Keratinocyte (primary cell): ENCODE measurements around the gene NAA16. TPM values are rescaled to one million over a fixed set of nuclear protein-coding genes. Genes with fewer than 3 reads are reported as not detected.

Experiments used
- DNase-seq: peaks from one replicate; pipeline ENCODE4 v3.0.0-alpha.2; 2011; ENCODE audit warnings: low read depth, missing footprints, low spot score
- FAIRE-seq: peaks from 2 replicates; lab custom pipeline; 2011; peaks lifted over from hg19 to GRCh38; lab: Jason Lieb, UNC
- H2AFZ ChIP-seq: 2 replicates; pipeline ENCODE4 v1.6.0; 2012; ENCODE audit warnings: low read length, control low read depth, inconsistent platforms; ENCODE audit not compliant: control insufficient read depth
- H3K27ac ChIP-seq: 2 replicates; pipeline ENCODE4 v1.5.1; 2011; ENCODE audit warnings: low read length; ENCODE audit not compliant: control insufficient read depth, insufficient read depth
- H3K27me3 ChIP-seq: 3 replicates; pipeline ENCODE4 v1.6.0; 2011; ENCODE audit warnings: low read length; ENCODE audit not compliant: control insufficient read depth, insufficient read depth; ENCODE audit errors: extremely low read depth
- H3K36me3 ChIP-seq, 2 experiments: 2 replicates in 1 of 2; 3 replicates in 1 of 2; pipeline ENCODE4 v1.5.1; 2011; ENCODE audit warnings: low read length in 2 of 2, mild to moderate bottlenecking in 1 of 2; ENCODE audit not compliant: control insufficient read depth in 2 of 2, insufficient read depth in 2 of 2; ENCODE audit errors: extremely low read depth in 1 of 2
- H3K4me1 ChIP-seq: 3 replicates; pipeline ENCODE4 v1.5.1; 2011; ENCODE audit warnings: low read length; ENCODE audit not compliant: control insufficient read depth, insufficient read depth; ENCODE audit errors: extremely low read depth
- H3K4me2 ChIP-seq: 3 replicates; pipeline ENCODE4 v1.6.0; 2011; ENCODE audit warnings: low read depth, low read length; ENCODE audit not compliant: control insufficient read depth, insufficient read depth; ENCODE audit errors: extremely low read depth
- H3K4me3 ChIP-seq, 3 experiments: fragments of 200-600 bp in 1 of 3; sonication (generic) in 1 of 3; 2 replicates in 2 of 3; 3 replicates in 1 of 3; pipeline ENCODE4 v1.5.1; 2011 to 2016; ENCODE audit warnings: low read length in 3 of 3, mild to moderate bottlenecking in 3 of 3, control low read depth in 2 of 3, inconsistent platforms in 1 of 3, low read depth in 1 of 3, mixed read lengths in 1 of 3, mixed run types in 1 of 3, moderate library complexity in 1 of 3; ENCODE audit not compliant: control insufficient read depth in 2 of 3, insufficient read depth in 2 of 3; ENCODE audit errors: extremely low read depth in 1 of 3
- H3K79me2 ChIP-seq: 2 replicates; pipeline ENCODE4 v1.6.0; 2012; ENCODE audit warnings: low read length; ENCODE audit not compliant: control insufficient read depth, insufficient read depth
- H3K9ac ChIP-seq: 3 replicates; pipeline ENCODE4 v1.6.0; 2011; ENCODE audit warnings: low read length; ENCODE audit not compliant: control insufficient read depth, insufficient read depth; ENCODE audit errors: extremely low read depth
- H3K9me1 ChIP-seq: 3 replicates; pipeline ENCODE4 v1.6.0; 2011; ENCODE audit warnings: low read length; ENCODE audit not compliant: control insufficient read depth, insufficient read depth; ENCODE audit errors: extremely low read depth
- H3K9me3 ChIP-seq: 2 replicates; pipeline ENCODE4 v1.5.1; 2012; ENCODE audit warnings: low read depth, low read length; ENCODE audit not compliant: control insufficient read depth
- H4K20me1 ChIP-seq: 3 replicates; pipeline ENCODE4 v1.6.0; 2011; ENCODE audit warnings: low read length; ENCODE audit not compliant: control insufficient read depth, insufficient read depth; ENCODE audit errors: extremely low read depth
- EZH2 ChIP-seq: IDR thresholded peaks from one replicate; pipeline ENCODE4 v1.6.1; 2012; ENCODE audit warnings: inconsistent platforms, mild to moderate bottlenecking, low read length, moderate library complexity
- dilution Hi-C: fragments of 300-500 bp; cut with MboI; formaldehyde crosslinking; loops from one replicate; pipeline ENCODE4 v1.7.0; 2020; ENCODE audit warnings: low sequenced_read_pairs; ENCODE audit not compliant: extremely low pct_ligation_motif_present
- polyA plus RNA-seq, 5 experiments: library from polyadenylated mRNA; depleted of rRNA in 3 of 5; stranded (reverse) in 3 of 5; stranded (forward) in 1 of 5; unstranded in 1 of 5; fragments of >200 nt; gene quantifications; 1 replicate in 1 of 5; 2 replicates in 3 of 5; 3 replicates in 1 of 5; pipeline versions ENCODE4 v1.2.1 to v1.2.3, GENCODE V29; 2011 to 2012; ENCODE audit warnings: missing spikeins in 2 of 5, low read depth in 1 of 5, low replicate concordance in 1 of 5
- TF ChIP-seq, protein P1 (sequence below), 3 experiments: IDR thresholded peaks in 1 of 3; conservative IDR thresholded peaks in 1 of 3; optimal IDR thresholded peaks in 1 of 3; 2 replicates in 2 of 3; 3 replicates in 1 of 3; pipeline versions ENCODE3 to v1.5.1; 2011; ENCODE audit warnings: low read length in 3 of 3, mild to moderate bottlenecking in 3 of 3, moderate library complexity in 2 of 3, control low read depth in 1 of 3, inconsistent platforms in 1 of 3; ENCODE audit not compliant: insufficient read depth in 2 of 3; ENCODE audit errors: extremely low read depth in 1 of 3

NAA16 gene
- polyA plus RNA-seq, 1 donor (not counting 4 experiments of a cell fraction or from before 2014, with no cell fraction given): 12.0 TPM

DNA sequence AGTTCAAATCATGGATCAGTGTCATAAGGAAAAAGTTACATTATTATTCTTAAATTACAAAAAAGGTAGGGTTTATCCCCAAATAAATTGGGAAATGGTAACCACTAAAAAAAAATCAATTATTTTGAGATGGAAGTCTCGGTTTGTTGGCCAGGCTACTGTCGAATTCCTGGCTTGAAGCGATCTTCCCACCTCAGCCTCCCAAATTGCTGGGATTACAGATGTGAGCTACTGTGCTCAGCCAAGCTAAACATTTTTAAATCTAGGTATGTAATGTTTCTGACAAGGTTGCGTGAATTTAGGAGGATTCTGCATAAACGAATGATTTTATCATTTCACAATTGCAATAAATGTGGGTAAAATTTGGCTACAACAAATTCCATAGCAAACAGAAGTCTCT, 2.0 kb downstream of the NAA16 start:
- Histone ChIP-seq H3K9me3 (no peaks in the 10 kb centered on the region), H3K9ac (peak overlapping the region; percentile 94), H3K9me1 (no peaks in the 10 kb centered on the region), H2AFZ (no peak overlapping the region), H3K27ac (peak overlapping the region; percentile 94), H3K4me2 (peak overlapping the region; percentile 79), H3K27me3 (no peaks in the 10 kb centered on the region), H3K36me3 (no peaks in the 10 kb centered on the region), H4K20me1 (no peaks in the 10 kb centered on the region), H3K79me2 (peaks cover 68% of the 10 kb centered on the region), H3K4me3 (peak overlapping the region; percentile 94 to 98 (median 97)), H3K4me1 (peaks cover 20% of the 10 kb centered on the region)
- DNase-seq (no peak), FAIRE-seq (no peak)
- TF ChIP-seq, protein P1, sequence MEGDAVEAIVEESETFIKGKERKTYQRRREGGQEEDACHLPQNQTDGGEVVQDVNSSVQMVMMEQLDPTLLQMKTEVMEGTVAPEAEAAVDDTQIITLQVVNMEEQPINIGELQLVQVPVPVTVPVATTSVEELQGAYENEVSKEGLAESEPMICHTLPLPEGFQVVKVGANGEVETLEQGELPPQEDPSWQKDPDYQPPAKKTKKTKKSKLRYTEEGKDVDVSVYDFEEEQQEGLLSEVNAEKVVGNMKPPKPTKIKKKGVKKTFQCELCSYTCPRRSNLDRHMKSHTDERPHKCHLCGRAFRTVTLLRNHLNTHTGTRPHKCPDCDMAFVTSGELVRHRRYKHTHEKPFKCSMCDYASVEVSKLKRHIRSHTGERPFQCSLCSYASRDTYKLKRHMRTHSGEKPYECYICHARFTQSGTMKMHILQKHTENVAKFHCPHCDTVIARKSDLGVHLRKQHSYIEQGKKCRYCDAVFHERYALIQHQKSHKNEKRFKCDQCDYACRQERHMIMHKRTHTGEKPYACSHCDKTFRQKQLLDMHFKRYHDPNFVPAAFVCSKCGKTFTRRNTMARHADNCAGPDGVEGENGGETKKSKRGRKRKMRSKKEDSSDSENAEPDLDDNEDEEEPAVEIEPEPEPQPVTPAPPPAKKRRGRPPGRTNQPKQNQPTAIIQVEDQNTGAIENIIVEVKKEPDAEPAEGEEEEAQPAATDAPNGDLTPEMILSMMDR (optimal IDR thresholded peaks at IDR 0.05 in 1 of 3, IDR thresholded peaks at IDR 0.05 in 1 of 3, conservative IDR thresholded peaks at IDR 0.05 in 1 of 3; ENCODE audit: extremely low read depth in 1 of 3, insufficient read depth in 2 of 3, low read length in 3 of 3): no peak
- no peak for TF ChIP-seq EZH2
- dilution Hi-C loops: no loop called here

DNA sequence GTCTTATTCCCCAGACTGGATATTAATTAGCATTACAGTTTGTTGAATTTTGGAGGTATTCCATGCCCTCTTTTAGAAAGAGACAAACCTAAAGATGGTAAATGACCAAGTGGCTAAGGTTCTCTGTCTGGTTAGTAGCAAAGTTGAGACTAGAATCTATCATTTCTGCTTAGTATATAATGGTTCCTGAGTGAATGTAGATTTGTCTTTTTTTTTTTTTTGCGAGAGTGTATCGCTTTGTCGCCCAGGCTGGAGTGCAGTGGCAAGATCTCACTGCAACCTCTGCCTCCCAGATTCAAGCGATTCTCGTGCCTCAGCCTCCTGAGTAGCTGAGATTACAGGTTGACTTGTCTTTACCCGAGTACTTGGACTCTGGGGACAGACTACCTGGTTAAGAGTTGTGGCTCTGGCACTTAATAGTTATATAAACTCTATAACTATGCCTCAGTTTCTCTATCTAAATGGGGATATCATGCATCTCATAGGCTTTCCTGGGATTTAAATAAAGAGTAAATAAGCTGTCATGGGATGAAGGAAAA, 2.7 kb downstream of the NAA16 start:
- H4K20me1 ChIP-seq: no peaks in the 10 kb centered on the region
- no peak overlapping the region for H2AFZ ChIP-seq
- TF ChIP-seq EZH2: no peak
- TF ChIP-seq, protein P1 (optimal IDR thresholded peaks at IDR 0.05 in 1 of 3, IDR thresholded peaks at IDR 0.05 in 1 of 3, conservative IDR thresholded peaks at IDR 0.05 in 1 of 3; ENCODE audit: extremely low read depth in 1 of 3, insufficient read depth in 2 of 3, low read length in 3 of 3): no peak
- H3K9me1 ChIP-seq: no peaks in the 10 kb centered on the region
- FAIRE-seq: no peak
- H3K4me3 ChIP-seq: peak overlapping the region in 2 of 3 experiments; percentile 94 to 98
- no peak for DNase-seq
- peaks cover 20% of the 10 kb centered on the region for H3K4me1 ChIP-seq
- peaks cover 71% of the 10 kb centered on the region for H3K79me2 ChIP-seq
- H3K9me3 ChIP-seq: no peaks in the 10 kb centered on the region
- H3K4me2 ChIP-seq: peak overlapping the region; percentile 79
- no peaks in the 10 kb centered on the region for H3K27me3 ChIP-seq
- H3K9ac ChIP-seq: peak overlapping the region; percentile 94
- H3K36me3 ChIP-seq: no peaks in the 10 kb centered on the region
- peak overlapping the region; percentile 94 for H3K27ac ChIP-seq
- dilution Hi-C loops: no loop called here
